ENCODE results near the gene PIK3R6.

DNA sequence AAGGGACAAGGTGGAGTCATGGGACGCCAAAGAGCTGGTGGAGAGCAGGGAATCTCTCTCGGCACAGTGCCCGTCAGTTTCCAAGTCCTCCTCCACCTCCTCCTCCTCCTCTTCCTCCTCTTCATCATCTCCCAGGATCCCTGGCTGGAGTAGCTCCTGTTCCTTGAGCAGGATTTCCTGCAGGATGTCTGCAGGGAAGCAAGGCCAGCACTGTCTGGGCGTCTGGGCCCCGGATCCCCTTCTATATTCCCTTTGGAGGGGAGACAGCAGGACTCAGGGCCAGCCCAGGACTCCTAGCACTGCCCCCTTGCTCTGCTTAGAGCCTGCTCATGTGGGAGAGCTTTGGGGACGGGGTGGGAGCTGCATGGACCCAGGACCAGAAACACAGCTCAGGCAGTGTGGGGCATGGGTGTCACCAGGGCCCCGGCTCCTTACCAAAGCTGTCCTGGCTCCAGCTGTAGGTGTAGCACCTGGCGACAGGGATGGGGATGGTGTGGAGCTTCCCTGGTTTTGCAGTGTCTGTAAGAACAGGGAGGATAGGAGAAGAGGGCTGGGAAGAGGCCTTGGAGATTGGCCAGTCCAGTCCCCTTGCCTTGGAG is 21.3 kb upstream of the PIK3R6 start:
- TF ChIP-seq, protein P1, sequence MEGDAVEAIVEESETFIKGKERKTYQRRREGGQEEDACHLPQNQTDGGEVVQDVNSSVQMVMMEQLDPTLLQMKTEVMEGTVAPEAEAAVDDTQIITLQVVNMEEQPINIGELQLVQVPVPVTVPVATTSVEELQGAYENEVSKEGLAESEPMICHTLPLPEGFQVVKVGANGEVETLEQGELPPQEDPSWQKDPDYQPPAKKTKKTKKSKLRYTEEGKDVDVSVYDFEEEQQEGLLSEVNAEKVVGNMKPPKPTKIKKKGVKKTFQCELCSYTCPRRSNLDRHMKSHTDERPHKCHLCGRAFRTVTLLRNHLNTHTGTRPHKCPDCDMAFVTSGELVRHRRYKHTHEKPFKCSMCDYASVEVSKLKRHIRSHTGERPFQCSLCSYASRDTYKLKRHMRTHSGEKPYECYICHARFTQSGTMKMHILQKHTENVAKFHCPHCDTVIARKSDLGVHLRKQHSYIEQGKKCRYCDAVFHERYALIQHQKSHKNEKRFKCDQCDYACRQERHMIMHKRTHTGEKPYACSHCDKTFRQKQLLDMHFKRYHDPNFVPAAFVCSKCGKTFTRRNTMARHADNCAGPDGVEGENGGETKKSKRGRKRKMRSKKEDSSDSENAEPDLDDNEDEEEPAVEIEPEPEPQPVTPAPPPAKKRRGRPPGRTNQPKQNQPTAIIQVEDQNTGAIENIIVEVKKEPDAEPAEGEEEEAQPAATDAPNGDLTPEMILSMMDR (IDR thresholded peaks at IDR 0.05), result no peak
- no peak for TF ChIP-seq POLR2A (IDR thresholded peaks at IDR 0.05)
